ENCODE measurements around the gene MAPK10. TPM values are rescaled to one million over a fixed set of nuclear protein-coding genes. Genes with fewer than 3 reads are reported as not detected.

The MAPK10 gene
- total RNA-seq, 1 donor from 2014 or later = 123 TPM

GRCh38 chr4:86243750-86244149 is 116.1 kb downstream of the MAPK10 start:
- H3K9me3 ChIP-seq = no peaks in the 10 kb centered on the region
- no peak overlapping the region for H3K27ac ChIP-seq
- TF ChIP-seq POLR2A (IDR thresholded peaks at IDR 0.05) (no peak), POLR2AphosphoS5 (IDR thresholded peaks at IDR 0.05; ENCODE audit: insufficient read depth in 1 of 2, low read depth in 1 of 2) (no peak)
- TF ChIP-seq, protein P1, sequence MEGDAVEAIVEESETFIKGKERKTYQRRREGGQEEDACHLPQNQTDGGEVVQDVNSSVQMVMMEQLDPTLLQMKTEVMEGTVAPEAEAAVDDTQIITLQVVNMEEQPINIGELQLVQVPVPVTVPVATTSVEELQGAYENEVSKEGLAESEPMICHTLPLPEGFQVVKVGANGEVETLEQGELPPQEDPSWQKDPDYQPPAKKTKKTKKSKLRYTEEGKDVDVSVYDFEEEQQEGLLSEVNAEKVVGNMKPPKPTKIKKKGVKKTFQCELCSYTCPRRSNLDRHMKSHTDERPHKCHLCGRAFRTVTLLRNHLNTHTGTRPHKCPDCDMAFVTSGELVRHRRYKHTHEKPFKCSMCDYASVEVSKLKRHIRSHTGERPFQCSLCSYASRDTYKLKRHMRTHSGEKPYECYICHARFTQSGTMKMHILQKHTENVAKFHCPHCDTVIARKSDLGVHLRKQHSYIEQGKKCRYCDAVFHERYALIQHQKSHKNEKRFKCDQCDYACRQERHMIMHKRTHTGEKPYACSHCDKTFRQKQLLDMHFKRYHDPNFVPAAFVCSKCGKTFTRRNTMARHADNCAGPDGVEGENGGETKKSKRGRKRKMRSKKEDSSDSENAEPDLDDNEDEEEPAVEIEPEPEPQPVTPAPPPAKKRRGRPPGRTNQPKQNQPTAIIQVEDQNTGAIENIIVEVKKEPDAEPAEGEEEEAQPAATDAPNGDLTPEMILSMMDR (IDR thresholded peaks at IDR 0.05) = no peak
- H3K36me3 ChIP-seq = no peaks in the 10 kb centered on the region
- intact Hi-C loops (cut with DNase I) = no loop called here
- no peak overlapping the region for H3K4me3 ChIP-seq
- no peaks in the 10 kb centered on the region for H3K27me3 ChIP-seq
- H3K4me1 ChIP-seq = peaks cover 9% of the 10 kb centered on the region
- DNase-seq (ENCODE audit: extremely low spot score in 2 of 2) = no peak

GRCh38 chr4:86242677-86243076 is 117.2 kb downstream of the MAPK10 start:
- Histone ChIP-seq H3K4me1 (peaks cover 9% of the 10 kb centered on the region), H3K9me3 (no peaks in the 10 kb centered on the region), H3K4me3 (no peak overlapping the region), H3K36me3 (no peaks in the 10 kb centered on the region), H3K27ac (no peak overlapping the region), H3K27me3 (no peaks in the 10 kb centered on the region)
- intact Hi-C loops (cut with DNase I) = no loop called here
- TF ChIP-seq POLR2A (IDR thresholded peaks at IDR 0.05) (no peak), POLR2AphosphoS5 (IDR thresholded peaks at IDR 0.05; ENCODE audit: insufficient read depth in 1 of 2, low read depth in 1 of 2) (no peak)
- TF ChIP-seq, protein P1 (IDR thresholded peaks at IDR 0.05) = no peak
- DNase-seq (ENCODE audit: extremely low spot score in 2 of 2) = no peak

DNA sequence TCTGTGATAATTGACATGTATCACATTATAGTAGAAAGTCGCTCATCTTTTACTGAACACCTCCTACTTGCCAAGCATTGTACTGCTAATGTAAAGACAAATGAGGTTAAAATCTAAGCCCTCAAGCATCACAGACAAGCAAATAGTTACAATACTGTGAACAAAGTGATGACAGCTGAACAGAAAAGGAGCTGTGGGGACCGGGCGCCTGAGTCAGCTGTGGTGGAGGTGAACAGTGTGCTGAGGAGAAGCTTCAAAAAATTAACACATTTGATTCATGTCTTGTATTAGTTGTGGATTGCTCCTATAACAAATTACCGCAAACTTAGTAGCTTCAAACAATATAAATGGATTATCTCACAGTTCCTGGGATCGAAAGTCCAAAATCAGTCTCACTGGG is 124.3 kb downstream of the MAPK10 start:
- Histone ChIP-seq H3K27ac (no peak overlapping the region), H3K9me3 (no peaks in the 10 kb centered on the region), H3K36me3 (no peaks in the 10 kb centered on the region), H3K4me3 (no peak overlapping the region), H3K27me3 (no peaks in the 10 kb centered on the region), H3K4me1 (no peaks in the 10 kb centered on the region)
- no peak for DNase-seq (ENCODE audit: extremely low spot score in 2 of 2)
- TF ChIP-seq, protein P1 (IDR thresholded peaks at IDR 0.05) = no peak
- TF ChIP-seq POLR2A (IDR thresholded peaks at IDR 0.05) (no peak), POLR2AphosphoS5 (IDR thresholded peaks at IDR 0.05; ENCODE audit: insufficient read depth in 1 of 2, low read depth in 1 of 2) (no peak)
- intact Hi-C loops (cut with DNase I) = no loop called here

DNA sequence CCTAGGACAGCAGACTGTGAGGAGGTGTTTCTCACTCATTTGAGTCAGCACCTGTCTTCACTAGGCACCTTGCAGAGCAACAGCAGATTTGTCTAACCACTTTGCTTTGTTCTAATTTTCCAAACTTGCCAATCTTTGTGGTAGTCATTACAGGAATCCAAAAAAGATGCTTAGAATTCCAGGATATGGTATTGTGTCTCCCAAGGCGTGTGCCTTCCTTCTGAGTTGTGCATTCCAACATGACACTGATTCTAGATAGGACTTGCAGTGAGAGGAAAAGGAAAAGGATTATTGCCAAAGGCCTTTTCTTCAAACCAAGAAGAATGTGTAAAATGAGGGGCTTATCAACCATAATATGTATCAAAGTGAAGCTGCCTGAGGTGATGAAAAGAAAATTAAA is 126.2 kb downstream of the MAPK10 start:
- DNase-seq (ENCODE audit: extremely low spot score in 2 of 2) = no peak
- Histone ChIP-seq H3K27ac (no peak overlapping the region), H3K4me1 (no peaks in the 10 kb centered on the region), H3K36me3 (no peaks in the 10 kb centered on the region), H3K9me3 (no peaks in the 10 kb centered on the region), H3K4me3 (no peak overlapping the region), H3K27me3 (no peaks in the 10 kb centered on the region)
- intact Hi-C loops (cut with DNase I) = no loop called here
- TF ChIP-seq POLR2AphosphoS5 (IDR thresholded peaks at IDR 0.05; ENCODE audit: insufficient read depth in 1 of 2, low read depth in 1 of 2) (no peak), POLR2A (IDR thresholded peaks at IDR 0.05) (no peak)
- TF ChIP-seq, protein P1 (IDR thresholded peaks at IDR 0.05) = no peak

GRCh38 chr4:86233090-86233489 is 126.8 kb downstream of the MAPK10 start:
- TF ChIP-seq POLR2AphosphoS5 (IDR thresholded peaks at IDR 0.05; ENCODE audit: insufficient read depth in 1 of 2, low read depth in 1 of 2) (no peak), POLR2A (IDR thresholded peaks at IDR 0.05) (no peak)
- TF ChIP-seq, protein P1 (IDR thresholded peaks at IDR 0.05) = no peak
- Histone ChIP-seq H3K36me3 (no peaks in the 10 kb centered on the region), H3K27ac (no peak overlapping the region), H3K4me1 (no peaks in the 10 kb centered on the region), H3K27me3 (no peaks in the 10 kb centered on the region), H3K4me3 (no peak overlapping the region), H3K9me3 (no peaks in the 10 kb centered on the region)
- intact Hi-C loops (cut with DNase I) = no loop called here
- no peak for DNase-seq (ENCODE audit: extremely low spot score in 2 of 2)
